ENCODE measurements around the gene SGSM2.

The SGSM2 gene, protein sequence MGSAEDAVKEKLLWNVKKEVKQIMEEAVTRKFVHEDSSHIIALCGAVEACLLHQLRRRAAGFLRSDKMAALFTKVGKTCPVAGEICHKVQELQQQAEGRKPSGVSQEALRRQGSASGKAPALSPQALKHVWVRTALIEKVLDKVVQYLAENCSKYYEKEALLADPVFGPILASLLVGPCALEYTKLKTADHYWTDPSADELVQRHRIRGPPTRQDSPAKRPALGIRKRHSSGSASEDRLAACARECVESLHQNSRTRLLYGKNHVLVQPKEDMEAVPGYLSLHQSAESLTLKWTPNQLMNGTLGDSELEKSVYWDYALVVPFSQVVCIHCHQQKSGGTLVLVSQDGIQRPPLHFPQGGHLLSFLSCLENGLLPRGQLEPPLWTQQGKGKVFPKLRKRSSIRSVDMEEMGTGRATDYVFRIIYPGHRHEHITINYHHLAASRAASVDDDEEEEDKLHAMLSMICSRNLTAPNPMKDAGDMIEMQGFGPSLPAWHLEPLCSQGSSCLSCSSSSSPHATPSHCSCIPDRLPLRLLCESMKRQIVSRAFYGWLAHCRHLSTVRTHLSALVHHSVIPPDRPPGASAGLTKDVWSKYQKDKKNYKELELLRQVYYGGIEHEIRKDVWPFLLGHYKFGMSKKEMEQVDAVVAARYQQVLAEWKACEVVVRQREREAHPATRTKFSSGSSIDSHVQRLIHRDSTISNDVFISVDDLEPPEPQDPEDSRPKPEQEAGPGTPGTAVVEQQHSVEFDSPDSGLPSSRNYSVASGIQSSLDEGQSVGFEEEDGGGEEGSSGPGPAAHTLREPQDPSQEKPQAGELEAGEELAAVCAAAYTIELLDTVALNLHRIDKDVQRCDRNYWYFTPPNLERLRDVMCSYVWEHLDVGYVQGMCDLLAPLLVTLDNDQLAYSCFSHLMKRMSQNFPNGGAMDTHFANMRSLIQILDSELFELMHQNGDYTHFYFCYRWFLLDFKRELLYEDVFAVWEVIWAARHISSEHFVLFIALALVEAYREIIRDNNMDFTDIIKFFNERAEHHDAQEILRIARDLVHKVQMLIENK

DNA sequence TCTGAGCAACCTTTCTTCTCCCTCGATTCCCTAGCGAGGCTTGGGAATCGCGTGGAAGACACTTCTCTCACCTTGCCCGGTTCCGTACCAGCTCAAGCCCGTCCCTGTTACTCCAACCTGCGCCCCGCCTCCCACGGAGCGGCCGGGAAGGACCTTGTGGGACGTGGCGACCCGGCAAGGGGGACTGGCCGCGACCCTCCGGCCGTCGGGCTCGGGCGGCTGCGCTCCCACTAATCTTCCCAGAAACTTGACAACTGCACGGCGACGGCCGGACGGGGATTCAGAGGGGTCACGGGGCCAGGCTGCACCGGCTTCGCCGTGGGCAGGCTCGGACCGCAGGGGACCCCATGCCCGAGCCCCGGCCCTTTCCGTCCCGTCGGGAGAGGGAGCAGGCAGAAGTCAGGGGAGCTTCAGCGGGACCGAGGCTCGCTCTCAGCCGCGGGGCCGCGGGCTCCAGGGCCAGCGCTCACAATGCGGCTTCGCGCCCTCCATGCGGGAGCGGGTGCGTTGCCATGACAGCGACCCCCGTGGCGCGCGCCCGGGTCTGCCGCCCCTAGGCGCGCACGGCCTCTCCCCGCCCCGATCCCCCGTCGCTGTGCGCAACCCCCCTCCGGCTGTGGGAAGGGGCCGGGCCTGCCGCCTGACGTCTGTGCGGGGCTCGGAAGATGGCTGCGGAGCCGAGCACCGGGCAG, at the start of gene SGSM2:
Gene SGSM2, plus strand, starts transcription at position 650 of the 692 bp plus-strand sequence. CDS start 188 bp downstream, outside the sequence.
- Mint-ChIP-seq H3K36me3 (ENCODE audit: low read depth) (peaks cover 14% of the 10 kb centered on the region), H3K9me3 (no peaks in the 10 kb centered on the region), H3K4me3 (peak within 1 kb of the TSS; percentile 87), H3K4me1 (peaks cover 32% of the 10 kb centered on the region), H3K27me3 (ENCODE audit: low read depth, poor library complexity) (no peaks in the 10 kb centered on the region), H3K27ac (peak within 1 kb of the TSS; percentile 98)
- DNase-seq, result peak; percentile 86
- TF ChIP-seq CTCF (IDR thresholded peaks at IDR 0.05), result no peak

- H3K27me3 Mint-ChIP-seq (ENCODE audit: low read depth, poor library complexity), result no peaks in the 10 kb centered on the region
- no peak for DNase-seq
- peaks cover 73% of the 10 kb centered on the region for H3K36me3 Mint-ChIP-seq (ENCODE audit: low read depth)
Observed at GRCh38 chr17:2289878-2290478, 47.3 kb upstream of the SGSM2 start.

DNA sequence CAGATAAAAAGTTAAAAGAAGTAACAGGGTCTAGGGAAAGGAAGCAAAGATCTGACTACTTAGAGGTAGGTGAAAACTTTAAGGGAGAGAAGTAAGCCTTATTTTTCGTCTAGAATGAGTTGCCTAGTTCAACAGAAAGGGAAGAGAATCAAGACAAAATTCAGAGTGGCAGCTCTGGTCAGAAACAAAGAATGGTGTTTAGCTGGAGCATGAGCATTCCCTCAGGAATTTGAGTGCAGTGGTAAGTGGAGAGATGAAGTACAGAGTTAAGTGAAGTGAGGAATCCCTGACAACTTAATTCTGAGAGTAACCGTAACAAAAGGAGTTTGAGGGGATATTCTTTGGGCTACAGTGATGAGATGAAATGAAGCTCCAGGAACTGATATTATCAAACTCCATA, 45.2 kb upstream of the SGSM2 start:
- Mint-ChIP-seq H3K4me3 (no peak overlapping the region), H3K27ac (no peak overlapping the region), H3K27me3 (ENCODE audit: low read depth, poor library complexity) (no peaks in the 10 kb centered on the region), H3K4me1 (peaks cover 11% of the 10 kb centered on the region), H3K9me3 (no peaks in the 10 kb centered on the region), H3K36me3 (ENCODE audit: low read depth) (peaks cover 80% of the 10 kb centered on the region)
- no peak for TF ChIP-seq CTCF (IDR thresholded peaks at IDR 0.05)
- no peak for DNase-seq

More at GRCh38 chr17:2289878-2290478, 47.3 kb upstream of the SGSM2 start:
- no peak for TF ChIP-seq CTCF (IDR thresholded peaks at IDR 0.05)
- Mint-ChIP-seq H3K9me3 (no peaks in the 10 kb centered on the region), H3K4me1 (peaks cover under 1% of the 10 kb centered on the region), H3K27ac (no peak overlapping the region), H3K4me3 (no peak overlapping the region)

DNA sequence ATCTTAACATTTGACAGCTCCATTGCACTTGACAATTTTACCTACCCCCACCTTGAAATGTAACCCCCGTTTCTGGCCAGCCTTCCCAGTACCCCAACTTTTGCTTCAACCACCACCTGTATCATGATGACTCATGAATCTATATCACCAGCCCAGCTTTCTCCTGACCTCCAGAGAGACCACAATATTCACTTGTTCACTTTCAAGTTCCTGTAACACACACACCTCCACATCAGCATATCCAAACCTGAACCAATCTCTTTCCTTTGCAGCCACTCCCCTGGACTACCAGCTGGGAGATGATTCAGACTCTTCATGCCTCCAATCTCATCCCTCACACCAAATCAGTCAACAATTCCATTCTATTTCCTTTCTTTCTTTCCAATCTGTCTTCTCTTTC, 41.7 kb upstream of the SGSM2 start:
- peak overlapping the region; percentile 28 for H3K27ac Mint-ChIP-seq
- no peak for DNase-seq
- H3K9me3 Mint-ChIP-seq, result no peaks in the 10 kb centered on the region
- no peak for TF ChIP-seq CTCF (IDR thresholded peaks at IDR 0.05)
- H3K4me3 Mint-ChIP-seq, result no peak overlapping the region
- H3K4me1 Mint-ChIP-seq, result peaks cover 11% of the 10 kb centered on the region
- H3K36me3 Mint-ChIP-seq (ENCODE audit: low read depth), result peaks cover 81% of the 10 kb centered on the region
- no peaks in the 10 kb centered on the region for H3K27me3 Mint-ChIP-seq (ENCODE audit: low read depth, poor library complexity)

GRCh38 chr17:2297023-2297422, 40.3 kb upstream of the SGSM2 start:
- peaks cover 75% of the 10 kb centered on the region for H3K36me3 Mint-ChIP-seq (ENCODE audit: low read depth)
- TF ChIP-seq CTCF (IDR thresholded peaks at IDR 0.05), result no peak

More at GRCh38 chr17:2297023-2297422, 40.3 kb upstream of the SGSM2 start:
- DNase-seq, result no peak
- no peaks in the 10 kb centered on the region for H3K27me3 Mint-ChIP-seq (ENCODE audit: low read depth, poor library complexity)
- H3K9me3 Mint-ChIP-seq, result no peaks in the 10 kb centered on the region
- no peak overlapping the region for H3K27ac Mint-ChIP-seq
- no peak overlapping the region for H3K4me3 Mint-ChIP-seq
- peaks cover 22% of the 10 kb centered on the region for H3K4me1 Mint-ChIP-seq

Data from nephron progenitor cell (in vitro differentiated cells).